Astrocyte (in vitro differentiated cells and primary cell): Measurements from ENCODE around the gene EFTUD2. TPM values are rescaled to one million over a fixed set of nuclear protein-coding genes. Genes with fewer than 3 reads are reported as not detected.

ENCODE experiments used
- DNase-seq: peaks from one replicate; pipeline ENCODE4 v3.0.0-alpha.2; 2010; ENCODE audit warnings: low read depth
- FAIRE-seq: peaks from 2 replicates; lab custom pipeline; 2011; peaks lifted over from hg19 to GRCh38; lab: Jason Lieb, UNC
- H2AFZ ChIP-seq: 2 replicates; pipeline ENCODE4 v1.6.0; 2012; ENCODE audit warnings: low read depth, low read length, inconsistent platforms
- H3K27ac ChIP-seq: 2 replicates; pipeline ENCODE4 v1.5.1; 2011; ENCODE audit warnings: low read depth, low read length, inconsistent platforms
- H3K27me3 ChIP-seq: 2 replicates; pipeline ENCODE4 v1.6.0; 2011; ENCODE audit warnings: low read length, inconsistent platforms; ENCODE audit not compliant: insufficient read depth
- H3K36me3 ChIP-seq: 2 replicates; pipeline ENCODE4 v1.5.1; 2011; ENCODE audit warnings: low read length, inconsistent platforms; ENCODE audit not compliant: insufficient read depth
- H3K4me1 ChIP-seq: 2 replicates; pipeline ENCODE4 v1.5.1; 2011; ENCODE audit warnings: low read length, inconsistent platforms; ENCODE audit not compliant: insufficient read depth
- H3K4me2 ChIP-seq: 2 replicates; pipeline ENCODE4 v1.6.0; 2012; ENCODE audit warnings: low read length, inconsistent platforms
- H3K4me3 ChIP-seq: 2 replicates; pipeline ENCODE4 v1.5.1; 2011; ENCODE audit warnings: low read depth, mild to moderate bottlenecking, low read length, inconsistent platforms; ENCODE audit not compliant: insufficient read depth
- H3K79me2 ChIP-seq: 2 replicates; pipeline ENCODE4 v1.6.0; 2012; ENCODE audit warnings: mild to moderate bottlenecking, low read length, inconsistent platforms; ENCODE audit not compliant: insufficient read depth
- H3K9ac ChIP-seq: 2 replicates; pipeline ENCODE4 v1.6.0; 2012; ENCODE audit warnings: mild to moderate bottlenecking, low read length, inconsistent platforms
- H3K9me3 ChIP-seq: 2 replicates; pipeline ENCODE4 v1.5.1; 2012; ENCODE audit warnings: low read depth, mild to moderate bottlenecking, low read length, inconsistent platforms; ENCODE audit not compliant: insufficient read depth
- H4K20me1 ChIP-seq: 2 replicates; pipeline ENCODE4 v1.6.0; 2012; ENCODE audit warnings: low read length, inconsistent platforms; ENCODE audit not compliant: insufficient read depth
- H3K27ac Mint-ChIP-seq: one replicate; pipeline ENCODE4 v1.8.0; 2021; ENCODE audit warnings: mild to moderate bottlenecking, mixed read lengths; ENCODE audit not compliant: unreplicated experiment
- H3K27me3 Mint-ChIP-seq: one replicate; pipeline ENCODE4 v1.8.0; 2021; ENCODE audit warnings: low read depth, mixed read lengths; ENCODE audit not compliant: unreplicated experiment
- H3K36me3 Mint-ChIP-seq: one replicate; pipeline ENCODE4 v1.8.0; 2021; ENCODE audit warnings: low read depth, mixed read lengths; ENCODE audit not compliant: unreplicated experiment
- H3K4me1 Mint-ChIP-seq: one replicate; pipeline ENCODE4 v1.8.0; 2021; ENCODE audit warnings: low read depth, mixed read lengths; ENCODE audit not compliant: unreplicated experiment
- H3K4me3 Mint-ChIP-seq: one replicate; pipeline ENCODE4 v1.8.0; 2021; ENCODE audit warnings: mild to moderate bottlenecking, moderate library complexity, mixed read lengths; ENCODE audit not compliant: unreplicated experiment
- H3K9me3 Mint-ChIP-seq: one replicate; pipeline ENCODE4 v1.8.0; 2021; ENCODE audit warnings: mild to moderate bottlenecking, mixed read lengths; ENCODE audit not compliant: unreplicated experiment
- EZH2 ChIP-seq: IDR thresholded peaks from 2 replicates; pipeline ENCODE4 v1.6.1; 2012; ENCODE audit warnings: mild to moderate bottlenecking, low read length, inconsistent platforms; ENCODE audit not compliant: insufficient read depth
- total RNA-seq: library from RNA; stranded (reverse); gene quantifications from 2 replicates; pipeline ENCODE4 v1.2.1, GENCODE V29; 2021
- TF ChIP-seq, protein P1 (sequence below): IDR thresholded peaks from 2 replicates; pipeline ENCODE4 v1.5.1; 2011; ENCODE audit warnings: low read depth, mild to moderate bottlenecking, inconsistent platforms, low read length, moderate library complexity; ENCODE audit not compliant: insufficient read depth

EFTUD2 gene
- total RNA-seq, 1 donor from 2014 or later = 129 TPM

DNA sequence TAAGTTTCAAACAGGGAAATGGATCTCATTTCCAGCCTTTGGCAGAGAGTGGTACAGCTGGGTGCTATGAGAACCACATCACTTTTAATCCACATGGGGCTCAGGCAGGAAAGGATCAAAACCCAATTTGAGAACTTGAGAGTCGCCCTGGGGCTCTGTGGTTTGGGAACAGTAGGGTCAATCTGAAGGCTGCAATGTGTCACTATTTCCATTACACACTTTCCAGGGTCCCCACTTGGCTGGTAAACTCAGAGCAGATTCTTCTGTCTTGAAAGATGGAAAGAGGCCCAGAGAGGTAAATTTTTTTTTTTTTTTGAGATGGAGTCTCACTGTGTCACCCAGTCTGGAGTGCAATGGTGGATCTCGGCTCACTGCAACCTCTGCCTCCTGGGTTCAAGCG, 58.3 kb downstream of the EFTUD2 start:
- no peak for FAIRE-seq
- Histone ChIP-seq H3K27me3 (no peaks in the 10 kb centered on the region), H3K79me2 (no peaks in the 10 kb centered on the region), H3K9ac (no peak overlapping the region), H3K27ac (no peak overlapping the region), H2AFZ (no peak overlapping the region), H3K4me2 (no peak overlapping the region), H4K20me1 (no peaks in the 10 kb centered on the region), H3K9me3 (no peaks in the 10 kb centered on the region), H3K36me3 (no peaks in the 10 kb centered on the region), H3K4me1 (peaks cover 8% of the 10 kb centered on the region), H3K4me3 (no peak overlapping the region)
- H3K27me3 Mint-ChIP-seq = no peaks in the 10 kb centered on the region
- H3K4me1 Mint-ChIP-seq = peaks cover 12% of the 10 kb centered on the region
- no peaks in the 10 kb centered on the region for H3K9me3 Mint-ChIP-seq
- DNase-seq = no peak
- H3K4me3 Mint-ChIP-seq = no peak overlapping the region
- no peak overlapping the region for H3K27ac Mint-ChIP-seq
- TF ChIP-seq EZH2 = no peak
- TF ChIP-seq, protein P1, sequence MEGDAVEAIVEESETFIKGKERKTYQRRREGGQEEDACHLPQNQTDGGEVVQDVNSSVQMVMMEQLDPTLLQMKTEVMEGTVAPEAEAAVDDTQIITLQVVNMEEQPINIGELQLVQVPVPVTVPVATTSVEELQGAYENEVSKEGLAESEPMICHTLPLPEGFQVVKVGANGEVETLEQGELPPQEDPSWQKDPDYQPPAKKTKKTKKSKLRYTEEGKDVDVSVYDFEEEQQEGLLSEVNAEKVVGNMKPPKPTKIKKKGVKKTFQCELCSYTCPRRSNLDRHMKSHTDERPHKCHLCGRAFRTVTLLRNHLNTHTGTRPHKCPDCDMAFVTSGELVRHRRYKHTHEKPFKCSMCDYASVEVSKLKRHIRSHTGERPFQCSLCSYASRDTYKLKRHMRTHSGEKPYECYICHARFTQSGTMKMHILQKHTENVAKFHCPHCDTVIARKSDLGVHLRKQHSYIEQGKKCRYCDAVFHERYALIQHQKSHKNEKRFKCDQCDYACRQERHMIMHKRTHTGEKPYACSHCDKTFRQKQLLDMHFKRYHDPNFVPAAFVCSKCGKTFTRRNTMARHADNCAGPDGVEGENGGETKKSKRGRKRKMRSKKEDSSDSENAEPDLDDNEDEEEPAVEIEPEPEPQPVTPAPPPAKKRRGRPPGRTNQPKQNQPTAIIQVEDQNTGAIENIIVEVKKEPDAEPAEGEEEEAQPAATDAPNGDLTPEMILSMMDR = no peak
- no peaks in the 10 kb centered on the region for H3K36me3 Mint-ChIP-seq

- TF ChIP-seq EZH2 = no peak
- TF ChIP-seq, protein P1 = no peak
- Histone ChIP-seq H3K27ac (no peak overlapping the region), H3K27me3 (no peaks in the 10 kb centered on the region), H4K20me1 (no peaks in the 10 kb centered on the region), H3K36me3 (no peaks in the 10 kb centered on the region), H3K79me2 (no peaks in the 10 kb centered on the region), H3K4me3 (no peak overlapping the region), H3K9me3 (no peaks in the 10 kb centered on the region), H3K9ac (no peak overlapping the region), H3K4me2 (no peak overlapping the region), H3K4me1 (peaks cover 8% of the 10 kb centered on the region), H2AFZ (no peak overlapping the region)
- Mint-ChIP-seq H3K9me3 (no peaks in the 10 kb centered on the region), H3K4me3 (no peak overlapping the region), H3K27ac (no peak overlapping the region), H3K36me3 (no peaks in the 10 kb centered on the region), H3K27me3 (no peaks in the 10 kb centered on the region), H3K4me1 (peaks cover 12% of the 10 kb centered on the region)
- DNase-seq (no peak), FAIRE-seq (no peak)
Measured at GRCh38 chr17:44840274-44840673, 59.0 kb downstream of the EFTUD2 start.

DNA sequence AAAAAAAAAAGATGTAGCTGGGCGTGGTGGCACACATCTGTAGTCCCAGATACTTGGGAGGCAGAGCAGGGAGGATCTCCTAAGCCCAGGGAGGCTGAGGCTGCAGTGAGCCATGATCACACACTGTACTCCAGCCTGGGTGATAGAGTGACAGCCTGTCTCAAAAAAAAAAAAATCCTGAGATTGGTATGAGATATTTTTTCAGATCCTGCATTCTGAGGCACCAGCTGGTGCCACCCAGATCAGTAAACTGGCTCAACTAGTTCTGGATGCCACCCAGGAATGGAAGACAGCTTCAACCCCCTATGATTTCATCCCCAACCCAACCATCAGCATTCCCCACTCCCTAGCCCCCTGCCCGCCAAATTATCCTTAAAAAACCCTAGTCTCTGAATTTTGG, 62.0 kb downstream of the EFTUD2 start:
- H2AFZ ChIP-seq = no peak overlapping the region
- H3K36me3 Mint-ChIP-seq = no peaks in the 10 kb centered on the region
- TF ChIP-seq EZH2 = no peak
- TF ChIP-seq, protein P1 = no peak
- H3K27ac ChIP-seq = no peak overlapping the region
- H3K4me1 Mint-ChIP-seq = peaks cover 4% of the 10 kb centered on the region
- H3K9me3 ChIP-seq = no peaks in the 10 kb centered on the region
- H3K27ac Mint-ChIP-seq = no peak overlapping the region
- no peak overlapping the region for H3K4me2 ChIP-seq
- no peak overlapping the region for H3K4me3 ChIP-seq
- H3K4me3 Mint-ChIP-seq = no peak overlapping the region
- FAIRE-seq = no peak
- no peaks in the 10 kb centered on the region for H3K79me2 ChIP-seq
- no peak overlapping the region for H3K9ac ChIP-seq
- no peaks in the 10 kb centered on the region for H3K36me3 ChIP-seq
- peaks cover 3% of the 10 kb centered on the region for H3K27me3 Mint-ChIP-seq
- no peak for DNase-seq
- no peaks in the 10 kb centered on the region for H3K27me3 ChIP-seq
- no peaks in the 10 kb centered on the region for H4K20me1 ChIP-seq
- H3K9me3 Mint-ChIP-seq = no peaks in the 10 kb centered on the region
- H3K4me1 ChIP-seq = no peaks in the 10 kb centered on the region
